HepG2 (cell line): ENCODE results near the gene JAG1. TPM values are rescaled to one million over a fixed set of nuclear protein-coding genes. Genes with fewer than 3 reads are reported as not detected.

Source experiments
- ARID5B ChIP-seq: IDR thresholded peaks from 2 replicates; pipeline ENCODE4 v1.4.0; 2020; ENCODE audit warnings: mild to moderate bottlenecking, missing genetic modification reagents
- ATF1 ChIP-seq: IDR thresholded peaks from 2 replicates; pipeline ENCODE4 v1.6.1; 2016; ENCODE audit warnings: mild to moderate bottlenecking, control low read depth
- DBP ChIP-seq: sonication (generic); formaldehyde crosslinking; IDR thresholded peaks from 2 replicates; pipeline ENCODE4 v1.4.0; 2020; ENCODE audit warnings: missing genetic modification reagents; ENCODE audit errors: not compliant biosample characterization
- EZH2 ChIP-seq: conservative IDR thresholded peaks from 2 replicates; pipeline ENCODE4 v1.6.1; 2012; ENCODE audit warnings: mild to moderate bottlenecking, low read depth, low read length, moderate library complexity
- GATA4 ChIP-seq: sonication (generic); IDR thresholded peaks from 2 replicates; pipeline ENCODE4 v1.6.1; 2016; ENCODE audit warnings: antibody characterized with exemption, low read depth, borderline replicate concordance
- HBP1 ChIP-seq: IDR thresholded peaks from 2 replicates; pipeline ENCODE4 v1.6.1; 2016; ENCODE audit warnings: low read depth, control low read depth
- HMGXB3 ChIP-seq: sonication (generic); formaldehyde crosslinking; IDR thresholded peaks from 2 replicates; pipeline ENCODE4 v1.4.0; 2020; ENCODE audit warnings: missing genetic modification reagents, borderline replicate concordance
- JDP2 ChIP-seq: sonication (generic); formaldehyde crosslinking; IDR thresholded peaks from 2 replicates; pipeline ENCODE4 v1.8.1; 2022; ENCODE audit warnings: missing genetic modification reagents, borderline replicate concordance
- KLF15 ChIP-seq: sonication (generic); formaldehyde crosslinking; IDR thresholded peaks from 2 replicates; pipeline ENCODE4 v1.8.1; 2023; ENCODE audit warnings: borderline replicate concordance, mild to moderate bottlenecking, inconsistent platforms, missing genetic modification reagents, mixed read lengths
- MAFG ChIP-seq: sonication (generic); formaldehyde crosslinking; IDR thresholded peaks from 2 replicates; pipeline ENCODE4 v1.5.1; 2020; ENCODE audit warnings: mild to moderate bottlenecking, missing genetic modification reagents
- PREB ChIP-seq: sonication (generic); formaldehyde crosslinking; IDR thresholded peaks from 2 replicates; pipeline ENCODE4 v1.4.0; 2020; ENCODE audit warnings: missing genetic modification reagents
- SMARCE1 ChIP-seq: fragments of 450-650 bp; IDR thresholded peaks from 2 replicates; pipeline ENCODE4 v1.6.1; 2017; ENCODE audit warnings: borderline replicate concordance
- SOX13 ChIP-seq, 3 experiments: fragments of 450-650 bp in 1 of 3; sonication (generic) in 1 of 3; formaldehyde crosslinking in 1 of 3; IDR thresholded peaks in 2 of 3; conservative IDR thresholded peaks in 1 of 3; 2 replicates each; pipeline versions ENCODE4 v1.5.0 to v1.6.1; 2016 to 2020; ENCODE audit warnings: antibody characterized with exemption in 1 of 3, mild to moderate bottlenecking in 1 of 3, missing compliant biosample characterization in 1 of 3, missing genetic modification reagents in 1 of 3, moderate library complexity in 1 of 3
- SPEN ChIP-seq: sonication (generic); formaldehyde crosslinking; IDR thresholded peaks from 2 replicates; pipeline ENCODE4 v1.5.1; 2020; ENCODE audit warnings: low read depth, mild to moderate bottlenecking, missing genetic modification reagents
- YEATS2 ChIP-seq: sonication (generic); formaldehyde crosslinking; IDR thresholded peaks from 2 replicates; pipeline ENCODE4 v1.4.0; 2020; ENCODE audit warnings: missing genetic modification reagents, borderline replicate concordance
- ZNF672 ChIP-seq: sonication (generic); formaldehyde crosslinking; IDR thresholded peaks from 2 replicates; pipeline ENCODE4 v1.8.1; 2022; ENCODE audit warnings: missing genetic modification reagents
- ZNF782 ChIP-seq: sonication (generic); formaldehyde crosslinking; IDR thresholded peaks from 2 replicates; pipeline ENCODE4 v1.4.0; 2020; ENCODE audit warnings: missing genetic modification reagents, mild to moderate bottlenecking, borderline replicate concordance
- polyA plus RNA-seq, 8 experiments: library from polyadenylated mRNA; depleted of rRNA in 3 of 8; stranded (reverse) in 7 of 8; unstranded in 1 of 8; fragments of >200 nt; fragmentation: Illumina TruSeq in 4 of 8; extraction: Trizol in 4 of 8; gene quantifications; 2 replicates each; pipeline versions ENCODE4 v1.2.1 to v1.2.3, GENCODE V29; 2011 to 2016; ENCODE audit warnings: low read depth in 4 of 8, missing spikeins in 1 of 8, mixed read lengths in 1 of 8; ENCODE audit not compliant: insufficient read depth in 1 of 8
- total RNA-seq, 5 experiments: library from RNA; depleted of rRNA; stranded (reverse); fragments of >200 nt; fragmentation: Illumina TruSeq; extraction: Trizol; gene quantifications; 2 replicates each; pipeline ENCODE4 v1.2.3, GENCODE V29; 2016; ENCODE audit warnings: low read depth in 1 of 5

The JAG1 gene
- total and polyA plus RNA-seq, 2 of the 13 experiments (the other 11 are each of a cell fraction or from before 2014, with no cell fraction given) = 47.1 to 56.3 TPM

GRCh38 chr20:10715035-10715434 lies 41.2 kb upstream of the JAG1 start (continued):
- TF ChIP-seq HBP1 (CRISPR knock-in tag) (no peak), SPEN (CRISPR knock-in tag) (no peak), KLF15 (CRISPR knock-in tag) (no peak), EZH2 (no peak), ARID5B (CRISPR knock-in tag) (peak; percentile 90), SOX13 (IDR thresholded peaks at IDR 0.05) (peak; percentile 47; the same call in 1 of the 2 replicates), SOX13 (CRISPR knock-in tag; conservative IDR thresholded peaks at IDR 0.05 in 1 of 2, IDR thresholded peaks at IDR 0.05 in 1 of 2) (peak in 1 of 2 experiments; percentile 89; a peak in 2 of 4 replicates), PREB (CRISPR knock-in tag) (no peak), SMARCE1 (no peak), ZNF672 (CRISPR knock-in tag) (no peak), HMGXB3 (CRISPR knock-in tag) (0 out of 2 replicates have a peak, but pooled peaks have one; percentile 29), YEATS2 (no peak), MAFG (CRISPR knock-in tag) (no peak), ATF1 (CRISPR knock-in tag) (peak; percentile 25; the same call in 1 of the 2 replicates), DBP (CRISPR knock-in tag) (no peak), ZNF782 (CRISPR knock-in tag) (no peak), GATA4 (no peak), JDP2 (CRISPR knock-in tag) (no peak)
